Esophagus muscularis mucosa (tissue), 4 donors: ENCODE data around the gene CCNG1.

Experiments used
- CTCF ChIP-seq, 3 experiments: fragments of 200-600 bp in 2 of 3; fragments of 450-650 bp in 1 of 3; sonication (generic) in 2 of 3; IDR thresholded peaks; one replicate each; pipeline ENCODE4 v1.5.1; 2017 to 2019; ENCODE audit warnings: antibody characterized with exemption in 3 of 3, mild to moderate bottlenecking in 2 of 3, moderate library complexity in 1 of 3
- EP300 ChIP-seq: sonication (generic); formaldehyde crosslinking; IDR thresholded peaks from one replicate; pipeline ENCODE4 v1.6.1; 2017; ENCODE audit warnings: antibody characterized with exemption
- POLR2AphosphoS5 ChIP-seq, 2 donors: sonication (generic); formaldehyde crosslinking; IDR thresholded peaks; one replicate each; pipeline ENCODE4 v1.6.1; 2017; ENCODE audit warnings: antibody characterized with exemption in 2 of 2

- TF ChIP-seq CTCF (IDR thresholded peaks at IDR 0.05) (no peak), POLR2AphosphoS5 (IDR thresholded peaks at IDR 0.05) (no peak), EP300 (no peak)
Observed at GRCh38 chr5:163445345-163445744, 8.0 kb downstream of the CCNG1 start.
